Fibroblast of lung (primary cell): ENCODE measurements around the gene SEMA3B.

Source experiments
- CTCF ChIP-seq, 2 donors: IDR thresholded peaks in 1 of 2; conservative IDR thresholded peaks in 1 of 2; 1 replicate in 1 of 2; 2 replicates in 1 of 2; pipeline ENCODE4 v1.5.1; 2011 to 2012; ENCODE audit warnings: low read length in 2 of 2, control low read depth in 1 of 2, inconsistent platforms in 1 of 2, low read depth in 1 of 2, mild to moderate bottlenecking in 1 of 2
- EZH2 ChIP-seq: IDR thresholded peaks from 2 replicates; pipeline ENCODE4 v1.5.1; 2012; ENCODE audit warnings: low read length, control low read depth, mild to moderate bottlenecking; ENCODE audit errors: missing control alignments

GRCh38 chr3:50269460-50269859 lies 513 bp downstream of the SEMA3B start:
- TF ChIP-seq CTCF (conservative IDR thresholded peaks at IDR 0.05 in 1 of 2, IDR thresholded peaks at IDR 0.05 in 1 of 2; ENCODE audit: low read depth in 1 of 2, low read length in 2 of 2) = no peak
- TF ChIP-seq EZH2 = no peak
